Putamen (tissue), 1 donor: Measurements from ENCODE around the gene TAX1BP1.
"Not testable (repeated sequence)": the region's sequence is repeated elsewhere in the genome, so short reads cannot be mapped to it uniquely, and the experiment has no call there.

ENCODE experiments used
- DNase-seq: peaks from one replicate; pipeline ENCODE4 v3.0.0-alpha.2; 2016; ENCODE audit warnings: low spot score

TAX1BP1 gene

DNA sequence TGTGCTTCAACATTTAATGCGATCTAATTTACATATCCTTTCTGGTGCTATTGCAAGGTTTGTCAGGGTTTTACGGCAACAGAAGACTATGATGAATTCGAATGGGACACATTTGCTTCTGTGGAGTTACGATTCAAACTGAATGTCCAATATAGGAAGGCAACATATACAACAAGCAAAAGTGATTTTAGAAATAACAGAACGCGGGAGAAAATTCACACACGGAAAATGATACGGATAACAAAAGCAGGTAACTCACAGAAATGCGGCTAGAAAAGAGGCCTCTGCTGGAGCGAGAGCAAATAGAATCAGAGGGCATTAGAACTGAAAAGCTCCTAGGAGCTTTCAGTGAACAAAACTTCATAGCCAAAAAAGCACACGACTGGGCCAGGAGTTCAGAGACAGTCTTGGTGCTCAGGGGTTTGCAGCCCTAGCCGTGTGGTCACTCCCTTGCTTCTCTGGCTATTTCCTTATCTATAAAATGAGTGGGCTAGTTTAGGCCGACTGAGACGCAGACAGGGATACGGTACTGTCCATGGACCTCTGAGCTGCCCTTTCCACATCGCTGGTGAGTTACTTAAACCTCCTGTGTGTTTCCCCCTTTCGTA, 557 bp upstream of the TAX1BP1 start:
- no peak for DNase-seq

- peak; percentile 58 for DNase-seq
These were observed 606 bp downstream of the TAX1BP1 start for GRCh38 chr7:27740449-27741086.

DNA sequence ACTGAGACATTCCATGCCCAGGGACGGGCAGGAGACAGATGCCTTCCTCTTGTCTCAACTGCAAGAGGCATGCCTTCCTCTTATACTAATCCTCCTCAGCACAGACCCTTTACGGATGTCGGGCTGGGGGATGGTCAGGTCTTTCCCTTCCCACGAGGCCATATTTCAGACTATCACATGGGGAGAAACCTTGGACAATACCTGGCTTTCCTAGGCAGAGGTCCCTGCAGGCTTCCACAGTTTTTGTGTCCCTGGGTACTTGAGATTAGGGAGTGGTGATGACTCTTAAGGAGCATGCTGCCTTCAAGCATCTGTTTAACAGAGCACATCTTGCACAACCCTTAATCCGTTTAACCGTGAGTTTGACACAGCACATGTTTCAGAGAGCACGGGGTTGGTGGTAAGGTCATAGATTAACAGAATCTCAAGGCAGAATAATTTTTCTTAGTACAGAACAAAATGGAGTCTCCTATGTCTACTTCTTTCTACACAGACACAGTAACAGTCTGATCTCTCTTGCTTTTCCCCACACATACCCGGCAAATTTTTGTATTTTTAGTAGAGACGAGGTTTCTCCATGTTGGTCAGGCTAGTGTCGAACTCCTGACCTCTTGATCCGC, 2.2 kb downstream of the TAX1BP1 start:
- DNase-seq, result not testable (repeated sequence)

GRCh38 chr7:27745064-27745583, 5.2 kb downstream of the TAX1BP1 start:
- peak; percentile 48 for DNase-seq

DNA sequence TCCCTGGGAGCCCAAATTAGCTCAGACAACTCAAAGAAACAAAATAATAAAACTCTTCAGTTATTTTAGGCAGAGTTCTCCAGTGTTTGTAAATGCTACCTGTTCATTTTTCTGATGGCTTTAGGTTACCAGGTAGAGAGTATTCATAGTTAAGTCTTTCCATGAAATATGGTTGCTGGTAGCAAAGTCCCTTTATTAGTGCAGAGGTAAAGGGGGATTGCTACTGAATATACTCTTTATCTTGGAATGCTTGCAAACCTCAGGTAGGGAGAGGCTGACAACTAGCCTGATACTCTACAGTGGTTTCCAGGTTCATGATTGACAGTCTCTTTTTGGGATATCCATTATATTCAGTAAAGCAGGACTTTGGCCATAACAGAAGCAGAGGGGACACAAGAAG, 6.5 kb downstream of the TAX1BP1 start:
- no peak for DNase-seq

DNA sequence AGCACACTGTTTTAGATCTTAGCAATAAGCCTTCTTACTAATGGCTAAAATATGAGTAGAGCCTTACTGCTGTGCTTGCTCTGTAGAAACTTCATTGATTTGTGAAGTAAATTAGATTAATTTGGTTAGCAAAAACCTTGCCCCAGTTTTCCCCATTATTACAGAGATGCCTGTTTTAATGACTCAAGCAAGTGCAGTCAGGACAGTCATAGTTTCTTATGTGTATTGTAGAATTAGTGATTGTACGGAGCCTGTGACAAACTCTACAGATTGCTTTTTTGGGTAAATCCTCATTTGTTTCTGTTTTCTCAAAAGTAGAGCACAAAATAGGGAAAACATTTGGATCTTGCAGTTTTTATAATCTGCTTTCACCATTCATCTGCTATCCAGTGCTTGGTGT, 7.0 kb downstream of the TAX1BP1 start:
- no peak for DNase-seq

DNA sequence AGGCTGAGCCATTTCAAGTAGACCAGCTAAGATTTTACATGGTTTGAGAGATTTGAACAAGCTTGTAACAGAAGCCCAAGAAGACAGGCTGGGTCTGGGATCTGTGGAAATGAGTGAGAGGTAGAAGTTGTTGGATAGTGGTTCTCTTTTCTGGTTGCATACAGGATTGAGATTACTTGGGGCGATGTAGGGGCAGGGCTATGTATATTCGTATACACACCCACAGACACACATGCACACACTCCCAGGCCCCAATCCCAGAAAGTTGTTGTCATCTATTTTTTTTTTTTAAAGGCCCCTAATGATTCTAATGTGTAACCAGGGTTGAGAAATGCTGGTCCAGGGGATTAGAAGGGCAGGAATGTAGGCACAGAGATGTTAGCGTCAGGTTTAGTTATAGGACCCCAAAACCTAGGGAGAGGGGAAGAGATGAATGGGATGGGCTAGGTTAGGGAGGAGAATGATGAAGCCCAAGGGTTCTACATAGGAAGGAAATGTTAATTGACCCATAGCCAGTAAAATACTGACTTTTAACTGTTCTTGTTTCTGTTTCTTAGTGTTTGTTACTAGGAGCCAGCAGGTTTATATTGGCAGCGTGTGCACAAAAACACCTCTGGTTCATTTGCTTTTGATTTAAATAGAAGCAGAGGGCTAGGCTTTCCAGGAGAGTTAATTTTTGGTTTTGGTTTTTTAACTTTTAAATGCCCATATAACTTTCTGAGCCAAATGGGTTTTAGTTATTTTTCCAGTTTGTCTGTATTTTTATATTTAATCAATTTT, 7.8 kb downstream of the TAX1BP1 start:
- DNase-seq, result no peak

GRCh38 chr7:27750316-27750715, 10.4 kb downstream of the TAX1BP1 start:
- no peak for DNase-seq

- DNase-seq, result no peak
These were observed 12.1 kb downstream of the TAX1BP1 start for GRCh38 chr7:27751888-27752660.

- DNase-seq, result no peak
These were observed 13.9 kb downstream of the TAX1BP1 start for GRCh38 chr7:27753863-27754262.

- DNase-seq, result no peak
These were observed 16.3 kb downstream of the TAX1BP1 start for GRCh38 chr7:27756298-27756697.

GRCh38 chr7:27759491-27759890, 19.5 kb downstream of the TAX1BP1 start:
- no peak for DNase-seq

- DNase-seq, result no peak
These were observed 22.1 kb downstream of the TAX1BP1 start for GRCh38 chr7:27762062-27762461.

DNA sequence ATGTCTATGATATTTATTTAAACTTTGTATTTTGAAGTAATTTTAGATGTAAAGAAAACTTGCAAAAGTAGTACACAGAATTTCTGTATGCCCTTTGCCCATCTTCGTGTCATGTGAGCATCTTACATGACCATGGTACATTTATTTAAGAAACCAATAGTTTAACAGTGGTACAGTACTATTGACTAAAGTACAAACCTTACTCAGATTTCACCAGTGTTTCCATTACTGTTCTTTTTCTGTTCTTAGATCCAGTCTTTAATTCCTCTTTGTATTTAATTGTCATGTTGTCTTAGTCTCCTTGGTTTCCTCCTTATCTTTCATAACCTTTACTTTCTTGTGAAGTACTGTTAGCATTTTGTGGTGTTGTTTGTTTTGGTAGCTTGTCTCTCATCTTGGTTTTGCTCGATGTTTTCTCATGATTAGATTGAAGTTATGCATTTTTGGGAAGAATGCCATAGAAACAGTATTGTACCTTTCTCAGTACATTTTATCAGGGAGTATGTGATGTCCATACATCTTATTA, 24.1 kb downstream of the TAX1BP1 start:
- no peak for DNase-seq

DNA sequence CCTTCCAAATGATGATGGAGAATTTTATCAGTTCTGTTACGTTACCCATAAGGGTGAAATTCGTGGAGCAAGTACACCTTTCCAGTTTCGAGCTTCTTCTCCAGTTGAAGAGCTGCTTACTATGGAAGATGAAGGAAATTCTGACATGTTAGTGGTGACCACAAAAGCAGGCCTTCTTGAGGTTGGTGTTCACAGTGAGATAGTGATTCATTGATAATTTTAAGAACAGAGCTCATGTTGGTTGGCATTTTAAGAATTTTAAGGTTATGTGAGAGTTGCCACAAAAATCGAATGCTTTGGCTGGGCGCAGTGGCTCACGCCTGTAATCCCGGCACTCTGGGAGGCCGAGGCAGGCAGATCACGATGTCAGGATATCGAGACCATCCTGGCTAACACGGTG, 25.9 kb downstream of the TAX1BP1 start:
- no peak for DNase-seq

- no peak for DNase-seq
These were observed 27.4 kb downstream of the TAX1BP1 start for GRCh38 chr7:27767374-27767773.

DNA sequence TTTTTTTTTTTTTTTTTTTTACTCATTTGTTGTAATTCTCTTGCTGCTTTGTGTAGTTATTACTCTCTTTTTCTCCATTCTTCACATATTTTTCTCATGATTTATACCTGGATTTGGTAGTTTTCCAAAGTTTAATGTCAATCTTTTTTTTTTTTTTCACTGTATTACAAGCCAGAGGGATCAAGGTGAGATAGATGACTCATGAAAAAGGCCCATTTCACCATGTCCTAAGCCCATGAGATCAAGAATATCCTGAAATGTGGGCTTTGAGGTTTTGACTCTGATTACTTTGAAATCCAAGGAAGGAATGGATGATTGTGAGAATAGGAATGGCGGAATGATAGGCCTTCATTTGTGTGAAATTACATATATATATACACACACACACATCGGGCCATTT, 31.1 kb downstream of the TAX1BP1 start:
- DNase-seq, result no peak

DNA sequence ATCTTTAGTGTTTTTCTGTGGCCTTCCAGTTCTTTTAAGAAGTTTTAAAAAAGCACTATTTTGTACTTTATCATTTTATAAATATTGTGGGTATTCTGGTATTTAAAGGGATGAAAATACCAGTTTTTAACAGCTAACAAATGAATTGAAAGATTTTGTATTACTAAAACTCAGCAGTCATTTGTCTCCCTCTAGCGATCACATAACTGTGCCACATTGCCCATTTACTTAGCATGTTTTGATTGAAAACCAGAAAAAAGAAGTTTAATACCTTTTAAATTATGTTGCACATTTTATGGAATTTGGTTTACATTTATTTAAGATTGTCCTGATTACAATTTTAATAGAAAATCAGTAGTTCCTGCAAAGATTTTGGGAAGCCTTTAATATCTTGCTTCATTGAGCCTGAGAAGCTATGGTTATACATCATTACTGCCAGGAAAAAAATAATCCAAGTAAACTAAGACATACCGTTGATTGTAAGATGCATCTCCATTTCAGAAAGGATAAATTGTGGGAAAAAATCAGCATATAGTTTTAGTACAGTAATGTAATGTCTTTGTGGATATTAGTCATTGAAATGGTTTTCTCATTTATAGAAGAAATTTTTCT, 34.9 kb downstream of the TAX1BP1 start:
- DNase-seq, result no peak

- DNase-seq, result no peak
These were observed 35.8 kb downstream of the TAX1BP1 start for GRCh38 chr7:27775782-27776181.

GRCh38 chr7:27777662-27778061, 37.7 kb downstream of the TAX1BP1 start:
- DNase-seq, result no peak

DNA sequence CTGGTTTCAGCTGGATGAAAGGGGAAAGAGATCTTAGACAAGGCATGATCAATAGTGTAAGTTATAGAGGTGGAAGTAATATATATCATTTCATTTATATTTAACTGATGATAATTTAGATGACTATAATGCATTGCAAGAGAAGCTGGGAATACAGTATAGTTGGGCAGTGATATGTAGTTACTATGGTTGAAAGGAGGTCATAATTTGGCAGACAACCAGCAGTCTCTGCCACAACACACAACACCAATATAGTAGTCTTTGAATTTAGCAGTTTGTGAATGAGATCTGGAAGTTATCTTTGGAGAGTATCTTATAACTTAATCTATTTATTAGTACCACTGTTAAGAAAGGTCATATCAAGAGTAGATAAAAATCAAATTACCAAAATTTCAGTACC, 39.9 kb downstream of the TAX1BP1 start:
- no peak for DNase-seq
